CD8-positive, alpha-beta memory T cell (primary cell): ENCODE results near the gene RPS6KA2. TPM values are rescaled to one million over a fixed set of nuclear protein-coding genes. Genes with fewer than 3 reads are reported as not detected.

Experiments used
- CTCF ChIA-PET: fragments of 350-600 bp; sonication (Branson Sonifier 250); formaldehyde crosslinking; loops from one replicate; lab custom pipeline; 2021; ENCODE audit warnings: antibody characterized with exemption; lab: Charles Lee
- POLR2A ChIA-PET: fragments of 350-600 bp; sonication (Branson Sonifier 250); formaldehyde crosslinking; loops from one replicate; lab custom pipeline; 2021; ENCODE audit warnings: antibody characterized with exemption; lab: Charles Lee
- DNase-seq, 5 donors: peaks; one replicate each; pipeline versions ENCODE4 v3.0.0 to v3.0.0-alpha.2; 2020 to 2022; ENCODE audit warnings: mixed read lengths in 1 of 5
- H3K27ac ChIP-seq: one replicate; pipeline ENCODE4 v1.7.0; 2013; ENCODE audit warnings: low read depth, mild to moderate bottlenecking, low read length, moderate library complexity
- H3K27me3 ChIP-seq: 2 replicates; pipeline ENCODE4 v1.7.0; 2013; ENCODE audit warnings: low read length, mild to moderate bottlenecking; ENCODE audit not compliant: insufficient read depth, poor library complexity, severe bottlenecking
- H3K36me3 ChIP-seq: 2 replicates; pipeline ENCODE4 v1.7.0; 2013; ENCODE audit warnings: mild to moderate bottlenecking, low read length, moderate library complexity; ENCODE audit not compliant: insufficient read depth
- H3K4me1 ChIP-seq: 2 replicates; pipeline ENCODE4 v1.7.0; 2013; ENCODE audit warnings: mild to moderate bottlenecking, low read length, moderate library complexity; ENCODE audit not compliant: insufficient read depth
- H3K4me3 ChIP-seq: 2 replicates; pipeline ENCODE4 v1.7.0; 2013; ENCODE audit warnings: mild to moderate bottlenecking, low read length
- H3K9me3 ChIP-seq: 2 replicates; pipeline ENCODE4 v1.7.0; 2013; ENCODE audit warnings: mild to moderate bottlenecking, low read length
- H3K27ac Mint-ChIP-seq, 8 donors: one replicate each; pipeline ENCODE4 v1.8.0; 2020 to 2021; ENCODE audit warnings: mixed read lengths in 8 of 8, mild to moderate bottlenecking in 6 of 8, inconsistent platforms in 3 of 8, moderate library complexity in 3 of 8
- H3K27me3 Mint-ChIP-seq, 2 donors: one replicate each; pipeline ENCODE4 v1.8.0; 2020 to 2021; ENCODE audit warnings: mixed read lengths in 2 of 2, mild to moderate bottlenecking in 1 of 2, moderate library complexity in 1 of 2
- H3K36me3 Mint-ChIP-seq, 3 donors: one replicate each; pipeline ENCODE4 v1.8.0; 2020 to 2021; ENCODE audit warnings: mixed read lengths in 3 of 3, inconsistent platforms in 1 of 3, mild to moderate bottlenecking in 1 of 3
- H3K4me1 Mint-ChIP-seq, 3 donors: one replicate each; pipeline ENCODE4 v1.8.0; 2020 to 2021; ENCODE audit warnings: mixed read lengths in 3 of 3, inconsistent platforms in 1 of 3, mild to moderate bottlenecking in 1 of 3
- H3K4me3 Mint-ChIP-seq, 7 donors: one replicate each; pipeline ENCODE4 v1.8.0; 2020 to 2021; ENCODE audit warnings: mixed read lengths in 7 of 7, mild to moderate bottlenecking in 6 of 7, moderate library complexity in 4 of 7, inconsistent platforms in 2 of 7
- H3K9me3 Mint-ChIP-seq, 5 donors: one replicate each; pipeline ENCODE4 v1.8.0; 2020 to 2022; ENCODE audit warnings: mixed read lengths in 5 of 5, mild to moderate bottlenecking in 3 of 5, moderate library complexity in 2 of 5, inconsistent platforms in 1 of 5
- polyA plus RNA-seq: library from polyadenylated mRNA; unstranded; fragments of 300-500 nt; fragmentation: Illumina TruSeq; gene quantifications from one replicate; pipeline ENCODE4 v1.2.3, GENCODE V29; 2021
- total RNA-seq, 2 experiments: library from RNA; stranded (reverse); gene quantifications; one replicate each; pipeline ENCODE4 v1.2.3, GENCODE V29; 2021

The RPS6KA2 gene
- total and polyA plus RNA-seq, 3 experiments from 2014 or later = 3.6 to 4.7 (median 4.6) TPM

- peaks cover 0 to 4% (median 0%) of the 10 kb centered on the region in 5 donors for H3K9me3 Mint-ChIP-seq
- POLR2A ChIA-PET = interaction anchor here (0.5 kb wide), 1 partner anchor 140 kb away, joined by 4 read pairs; no protein-coding TSS in a partner anchor
Measured at GRCh38 chr6:166520905-166521834, 105.9 kb downstream of the RPS6KA2 start.

DNA sequence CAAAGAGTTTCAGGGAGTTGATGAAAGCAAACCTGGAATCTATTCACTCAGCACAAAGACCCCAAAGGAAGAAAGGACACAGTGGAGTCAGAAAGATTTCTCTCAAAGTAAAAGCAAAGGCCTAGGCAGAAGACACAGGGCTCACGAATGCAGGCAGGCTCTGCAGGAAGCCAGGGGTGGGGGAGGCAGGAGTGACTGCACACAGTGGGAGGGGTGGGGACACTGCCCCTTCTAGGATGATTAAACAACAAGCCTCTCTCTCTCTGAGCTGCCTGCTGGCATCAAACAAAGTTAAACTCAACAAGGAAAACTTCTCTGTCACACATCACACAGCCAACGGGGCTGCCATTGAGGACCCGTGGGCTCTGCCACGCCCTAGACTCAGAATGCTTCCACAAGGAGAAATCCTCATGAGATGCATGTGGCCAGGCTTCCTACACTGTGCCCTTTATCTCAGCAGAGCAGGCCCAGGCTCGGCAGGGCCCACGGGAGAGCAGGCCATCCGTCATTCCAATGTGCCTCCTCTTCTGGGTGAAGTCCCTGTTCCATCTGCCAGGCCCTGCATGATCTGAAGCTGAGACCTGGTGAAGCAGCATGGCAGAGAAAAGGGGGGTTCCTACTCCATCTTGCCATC, 110.7 kb downstream of the RPS6KA2 start:
- H3K9me3 ChIP-seq = no peaks in the 10 kb centered on the region
- no peak overlapping the region for H3K4me3 ChIP-seq
- peaks cover 7 to 12% (median 8%) of the 10 kb centered on the region in 3 donors for H3K4me1 Mint-ChIP-seq
- peaks cover 0 to under 1% (median 0%) of the 10 kb centered on the region in 5 donors for H3K9me3 Mint-ChIP-seq
- no peak overlapping the region for H3K27ac Mint-ChIP-seq
- H3K36me3 Mint-ChIP-seq = peaks cover 0 to 21% (median 3%) of the 10 kb centered on the region in 3 donors
- no peaks in the 10 kb centered on the region for H3K4me1 ChIP-seq
- no peak overlapping the region for H3K4me3 Mint-ChIP-seq
- no peak overlapping the region for H3K27ac ChIP-seq
- POLR2A ChIA-PET = no interaction called here
- H3K36me3 ChIP-seq = no peaks in the 10 kb centered on the region
- no peaks in the 10 kb centered on the region for H3K27me3 ChIP-seq
- H3K27me3 Mint-ChIP-seq = peaks cover under 1 to 5% of the 10 kb centered on the region in 2 donors
- DNase-seq = no peak
- CTCF ChIA-PET = interaction anchor here (1.0 kb wide), 1 partner anchor 82 kb away, joined by 3 read pairs; no protein-coding TSS in a partner anchor

More at GRCh38 chr6:166520905-166521834, 105.9 kb downstream of the RPS6KA2 start:
- H3K27ac Mint-ChIP-seq = no peak overlapping the region
- CTCF ChIA-PET = no interaction called here
- no peak for DNase-seq
- H3K4me3 Mint-ChIP-seq = no peak overlapping the region
- H3K27me3 ChIP-seq = no peaks in the 10 kb centered on the region
- H3K4me1 ChIP-seq = no peaks in the 10 kb centered on the region
- H3K36me3 Mint-ChIP-seq = peaks cover 0 to 27% (median 2%) of the 10 kb centered on the region in 3 donors
- H3K27me3 Mint-ChIP-seq = peaks cover 13% of the 10 kb centered on the region in 2 donors
- no peak overlapping the region for H3K4me3 ChIP-seq
- no peak overlapping the region for H3K27ac ChIP-seq
- no peaks in the 10 kb centered on the region for H3K9me3 ChIP-seq
- H3K36me3 ChIP-seq = no peaks in the 10 kb centered on the region
- H3K4me1 Mint-ChIP-seq = no peaks in the 10 kb centered on the region

DNA sequence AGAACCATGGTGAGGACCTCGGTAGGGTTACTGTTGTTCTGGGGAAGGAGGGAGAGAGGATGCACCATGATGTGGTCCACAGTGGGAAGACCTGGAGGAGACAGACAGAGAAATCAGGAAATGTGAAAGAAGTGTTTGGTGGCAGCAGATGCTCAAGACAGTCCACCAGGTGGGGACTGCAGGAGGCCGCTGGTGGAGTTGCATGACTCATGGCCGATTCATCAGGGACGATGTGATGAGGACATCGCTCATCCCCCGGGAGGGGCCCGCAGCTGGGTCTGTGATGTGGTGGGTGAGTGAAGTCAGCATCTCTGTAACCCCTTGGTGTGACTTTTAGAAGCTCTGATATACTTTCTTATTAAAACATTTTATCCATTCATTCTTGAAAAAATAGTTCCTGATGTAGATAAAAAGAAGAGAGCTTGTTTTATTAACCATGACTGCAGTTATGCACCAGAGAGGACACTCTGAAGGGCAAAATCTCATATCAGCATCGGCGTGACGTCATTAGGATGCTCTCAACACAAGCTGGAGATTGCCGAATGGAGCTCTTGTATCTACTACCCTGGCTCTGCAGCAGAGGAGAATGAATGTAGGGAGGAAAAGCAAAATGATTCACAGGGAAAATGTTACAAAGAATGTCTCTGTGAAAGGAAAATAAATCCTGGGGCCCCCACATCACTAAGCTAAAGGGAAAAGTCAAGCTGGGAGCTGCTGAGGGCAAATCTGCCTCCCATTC, 111.8 kb downstream of the RPS6KA2 start:
- ChIA-PET POLR2A (no interaction called here), CTCF (interaction anchor here (0.7 to 1.4 kb wide), 3 partner anchors 73 to 81 kb away, joined by 3 to 4 read pairs (median 3); no protein-coding TSS in a partner anchor)
- Histone ChIP-seq H3K9me3 (no peaks in the 10 kb centered on the region), H3K4me1 (no peaks in the 10 kb centered on the region), H3K27me3 (no peaks in the 10 kb centered on the region), H3K36me3 (no peaks in the 10 kb centered on the region), H3K27ac (no peak overlapping the region), H3K4me3 (no peak overlapping the region)
- no peaks in the 10 kb centered on the region for H3K9me3 Mint-ChIP-seq
- peaks cover 0 to 20% (median 3%) of the 10 kb centered on the region in 3 donors for H3K36me3 Mint-ChIP-seq
- peaks cover 7 to 12% (median 8%) of the 10 kb centered on the region in 3 donors for H3K4me1 Mint-ChIP-seq
- peaks cover 0 to 2% of the 10 kb centered on the region in 2 donors for H3K27me3 Mint-ChIP-seq
- no peak overlapping the region for H3K27ac Mint-ChIP-seq
- no peak overlapping the region for H3K4me3 Mint-ChIP-seq
- peak in 1 of 5 donors; percentile 69 for DNase-seq

- peaks cover 7 to 16% (median 8%) of the 10 kb centered on the region in 3 donors for H3K4me1 Mint-ChIP-seq
- no peak overlapping the region for H3K27ac ChIP-seq
- no peak overlapping the region for H3K4me3 ChIP-seq
- H3K27ac Mint-ChIP-seq = no peak overlapping the region
- no peaks in the 10 kb centered on the region for H3K4me1 ChIP-seq
- H3K4me3 Mint-ChIP-seq = no peak overlapping the region
- H3K27me3 ChIP-seq = no peaks in the 10 kb centered on the region
- no peak for DNase-seq
- no peaks in the 10 kb centered on the region for H3K9me3 ChIP-seq
- peaks cover 0 to 13% (median 3%) of the 10 kb centered on the region in 3 donors for H3K36me3 Mint-ChIP-seq
- ChIA-PET CTCF (no interaction called here), POLR2A (no interaction called here)
- peaks cover 0 to 2% of the 10 kb centered on the region in 2 donors for H3K27me3 Mint-ChIP-seq
- H3K9me3 Mint-ChIP-seq = no peaks in the 10 kb centered on the region
- no peaks in the 10 kb centered on the region for H3K36me3 ChIP-seq
Measured at GRCh38 chr6:166514196-166514595, 112.9 kb downstream of the RPS6KA2 start.

DNA sequence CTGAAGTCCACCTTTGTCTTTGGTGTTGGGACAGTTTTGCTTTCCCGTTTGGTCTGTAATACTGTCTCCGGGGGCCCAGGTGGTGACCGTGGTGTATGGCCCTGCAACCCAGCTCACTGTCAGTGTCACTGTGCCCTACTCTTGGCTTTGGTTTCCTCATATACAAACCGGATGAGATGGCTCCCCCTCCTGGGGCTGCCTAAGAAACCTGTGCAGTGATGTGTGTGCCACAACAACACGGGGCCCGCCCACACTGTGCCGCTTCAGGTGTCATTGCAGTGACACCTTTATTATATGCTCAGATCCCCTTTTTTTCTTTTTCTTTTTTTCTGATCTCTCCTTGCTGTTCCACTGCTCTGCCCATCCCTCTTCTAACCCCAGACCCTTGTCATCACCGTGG, 114.5 kb downstream of the RPS6KA2 start:
- Mint-ChIP-seq H3K4me3 (no peak overlapping the region), H3K36me3 (peaks cover 0 to 8% (median 3%) of the 10 kb centered on the region in 3 donors), H3K4me1 (peaks cover 7 to 16% (median 8%) of the 10 kb centered on the region in 3 donors), H3K27ac (peak overlapping the region in 3 of 8 donors; percentile 4 to 87 (median 45)), H3K27me3 (no peaks in the 10 kb centered on the region), H3K9me3 (no peaks in the 10 kb centered on the region)
- Histone ChIP-seq H3K9me3 (no peaks in the 10 kb centered on the region), H3K36me3 (no peaks in the 10 kb centered on the region), H3K27me3 (no peaks in the 10 kb centered on the region), H3K4me1 (no peaks in the 10 kb centered on the region), H3K4me3 (no peak overlapping the region), H3K27ac (no peak overlapping the region)
- DNase-seq = peak; percentile 21 to 69 (median 36)
- POLR2A ChIA-PET = interaction anchor here (0.6 kb wide), 1 partner anchor 24 kb away, joined by 3 read pairs; no protein-coding TSS in a partner anchor
- CTCF ChIA-PET = interaction anchor here (0.6 to 2.1 kb wide), 5 partner anchors 54 to 199 kb away, joined by 3 to 8 read pairs (median 4); no protein-coding TSS in a partner anchor

DNA sequence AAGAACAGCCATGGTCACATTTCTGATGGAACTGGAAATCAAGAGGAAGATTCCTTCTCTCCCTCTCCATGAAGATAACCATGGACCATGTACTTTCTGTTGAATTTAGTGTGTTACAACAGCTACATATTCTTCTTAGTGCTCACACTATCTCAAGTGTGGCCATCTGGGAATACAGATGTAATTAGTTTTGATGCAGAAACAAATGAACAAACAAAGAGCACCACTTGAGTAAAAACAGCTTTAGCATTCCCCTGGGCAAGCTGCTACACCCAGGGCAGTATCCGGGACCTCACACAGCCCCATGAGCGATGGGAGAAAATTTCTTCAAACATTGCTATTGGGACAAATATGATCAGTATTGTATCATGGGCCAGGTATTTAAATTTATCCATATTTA, 115.7 kb downstream of the RPS6KA2 start:
- peak overlapping the region in 1 of 8 donors; percentile 21 for H3K27ac Mint-ChIP-seq
- no peak overlapping the region for H3K27ac ChIP-seq

GRCh38 chr6:166509193-166509592, 117.9 kb downstream of the RPS6KA2 start:
- CTCF ChIA-PET = no interaction called here
- Histone ChIP-seq H3K4me3 (no peak overlapping the region), H3K9me3 (no peaks in the 10 kb centered on the region), H3K27me3 (no peaks in the 10 kb centered on the region), H3K36me3 (no peaks in the 10 kb centered on the region), H3K4me1 (no peaks in the 10 kb centered on the region), H3K27ac (no peak overlapping the region)
- Mint-ChIP-seq H3K27ac (no peak overlapping the region), H3K36me3 (peaks cover 0 to 6% (median 0%) of the 10 kb centered on the region in 3 donors), H3K9me3 (no peaks in the 10 kb centered on the region), H3K4me3 (no peak overlapping the region), H3K27me3 (no peaks in the 10 kb centered on the region), H3K4me1 (peaks cover 7 to 16% (median 8%) of the 10 kb centered on the region in 3 donors)
- POLR2A ChIA-PET = interaction anchor here (0.8 kb wide), 1 partner anchor 126 kb away, joined by 3 read pairs; no protein-coding TSS in a partner anchor
- DNase-seq = no peak

More for the DNA sequence above, 115.7 kb downstream of the RPS6KA2 start:
- Histone ChIP-seq H3K36me3 (no peaks in the 10 kb centered on the region), H3K4me1 (no peaks in the 10 kb centered on the region), H3K4me3 (no peak overlapping the region), H3K9me3 (no peaks in the 10 kb centered on the region), H3K27me3 (no peaks in the 10 kb centered on the region)
- Mint-ChIP-seq H3K9me3 (no peaks in the 10 kb centered on the region), H3K27me3 (no peaks in the 10 kb centered on the region), H3K4me3 (no peak overlapping the region), H3K4me1 (peaks cover 7 to 16% (median 8%) of the 10 kb centered on the region in 3 donors), H3K36me3 (peaks cover 0 to 4% (median 3%) of the 10 kb centered on the region in 3 donors)
- CTCF ChIA-PET = interaction anchor here (1.2 to 2.1 kb wide), 2 partner anchors 53 to 110 kb away, joined by 3 to 7 read pairs; no protein-coding TSS in a partner anchor
- POLR2A ChIA-PET = no interaction called here
- DNase-seq = no peak
